IMR-90 (cell line): ENCODE results near the gene HSP90AB1. TPM values are rescaled to one million over a fixed set of nuclear protein-coding genes. Genes with fewer than 3 reads are reported as not detected.

ENCODE experiments used
- ATAC-seq: fragments of 200-7000 bp; cut with Tn5 transposase; 2 replicates; pipeline ENCODE4 v1.9.1; 2020; ENCODE audit warnings: low read depth, mild to moderate bottlenecking, moderate library complexity
- BruUV-seq: library from RNA; stranded (reverse); fragments of 400-500 nt; replicated peaks from 2 replicates; lab custom pipeline; 2021; lab: Mats Ljungman, UMichigan
- CTCF ChIA-PET: fragments of 300-600 bp; formaldehyde crosslinking; extraction: SDS; loops from one replicate; lab custom pipeline; 2021; ENCODE audit warnings: antibody characterized with exemption; lab: Yijun Ruan, JAX
- POLR2A ChIA-PET: fragments of 300-600 bp; sonication (Branson Sonifier 250); formaldehyde crosslinking; loops from one replicate; lab custom pipeline; 2022; ENCODE audit warnings: antibody characterized with exemption; ENCODE audit not compliant: unreplicated experiment; lab: Charles Lee
- DNase-seq: peaks from one replicate; pipeline ENCODE4 v3.0.0; 2013
- H2AFZ ChIP-seq: replicated peaks from 2 replicates; pipeline ENCODE3; 2013; ENCODE audit warnings: low read length, mild to moderate bottlenecking; ENCODE audit not compliant: poor library complexity
- H2AK5ac ChIP-seq: 2 replicates; pipeline ENCODE4 v1.6.1; 2013; ENCODE audit warnings: low read depth, low read length, inconsistent platforms
- H2AK9ac ChIP-seq: replicated peaks from 2 replicates; pipeline ENCODE3; 2013; ENCODE audit warnings: mild to moderate bottlenecking, low read depth, low read length, moderate library complexity; ENCODE audit not compliant: poor library complexity
- H2BK120ac ChIP-seq: 2 replicates; pipeline ENCODE4 v1.6.1; 2013; ENCODE audit warnings: low read depth, low read length, inconsistent platforms
- H2BK15ac ChIP-seq: 3 replicates; pipeline ENCODE4 v1.6.1; 2013; ENCODE audit warnings: low read depth, low read length, inconsistent platforms
- H2BK20ac ChIP-seq: 2 replicates; pipeline ENCODE4 v1.6.1; 2013; ENCODE audit warnings: low read depth, mild to moderate bottlenecking, inconsistent platforms, low read length, moderate library complexity
- H2BK5ac ChIP-seq: 2 replicates; pipeline ENCODE4 v1.6.1; 2013; ENCODE audit warnings: mild to moderate bottlenecking, low read depth, low read length, inconsistent platforms; ENCODE audit not compliant: poor library complexity, severe bottlenecking
- H3K14ac ChIP-seq: replicated peaks from 2 replicates; pipeline ENCODE4 v1.6.1; 2013; ENCODE audit warnings: low read depth, low read length, inconsistent platforms
- H3K18ac ChIP-seq: 2 replicates; pipeline ENCODE4 v1.6.1; 2013; ENCODE audit warnings: low read depth, low read length, control low read depth
- H3K23ac ChIP-seq: 2 replicates; pipeline ENCODE4 v1.6.1; 2013; ENCODE audit warnings: low read depth, low read length, inconsistent platforms
- H3K27ac ChIP-seq: 2 replicates; pipeline ENCODE4 v1.5.1; 2013; ENCODE audit warnings: mild to moderate bottlenecking, control low read depth, low read length; ENCODE audit not compliant: insufficient read depth
- H3K27me3 ChIP-seq: 2 replicates; pipeline ENCODE4 v1.6.1; 2013; ENCODE audit warnings: low read length; ENCODE audit not compliant: control insufficient read depth, insufficient read depth
- H3K36me3 ChIP-seq: 2 replicates; pipeline ENCODE4 v1.6.1; 2013; ENCODE audit warnings: low read length, mixed read lengths; ENCODE audit not compliant: control insufficient read depth, insufficient read depth
- H3K4ac ChIP-seq: 2 replicates; pipeline ENCODE4 v1.6.1; 2013; ENCODE audit warnings: low read depth, low read length, inconsistent platforms
- H3K4me1 ChIP-seq: 2 replicates; pipeline ENCODE4 v1.6.1; 2013; ENCODE audit warnings: low read length, mixed read lengths; ENCODE audit not compliant: control insufficient read depth, insufficient read depth
- H3K4me2 ChIP-seq: 2 replicates; pipeline ENCODE4 v1.6.1; 2013; ENCODE audit warnings: low read depth, mild to moderate bottlenecking, control low read depth, low read length, moderate library complexity
- H3K4me3 ChIP-seq: 2 replicates; pipeline ENCODE4 v1.5.1; 2013; ENCODE audit warnings: low read depth, mild to moderate bottlenecking, control low read depth, low read length, moderate library complexity; ENCODE audit not compliant: insufficient read depth
- H3K56ac ChIP-seq: 2 replicates; pipeline ENCODE4 v1.6.1; 2013; ENCODE audit warnings: low read length, inconsistent platforms; ENCODE audit not compliant: insufficient read depth; ENCODE audit errors: extremely low read depth
- H3K79me1 ChIP-seq, 2 experiments: 2 replicates each; pipeline ENCODE4 v1.6.1; 2013; ENCODE audit warnings: low read length in 2 of 2, inconsistent platforms in 1 of 2, low read depth in 1 of 2
- H3K9ac ChIP-seq: 2 replicates; pipeline ENCODE4 v1.6.1; 2013; ENCODE audit warnings: low read depth, low read length, control low read depth
- H3K9me1 ChIP-seq: 2 replicates; pipeline ENCODE4 v1.6.1; 2013; ENCODE audit warnings: low read length, inconsistent platforms; ENCODE audit not compliant: insufficient read depth
- H3K9me3 ChIP-seq: 2 replicates; pipeline ENCODE4 v1.6.1; 2013; ENCODE audit warnings: low read length; ENCODE audit not compliant: control insufficient read depth, insufficient read depth
- H4K20me1 ChIP-seq: 2 replicates; pipeline ENCODE4 v1.6.1; 2013; ENCODE audit warnings: low read length, inconsistent platforms; ENCODE audit not compliant: insufficient read depth
- H4K5ac ChIP-seq: 2 replicates; pipeline ENCODE4 v1.6.1; 2013; ENCODE audit warnings: mild to moderate bottlenecking, low read depth, low read length, control low read depth
- H4K8ac ChIP-seq, 2 experiments: 2 replicates each; pipeline ENCODE4 v1.6.1; 2013; ENCODE audit warnings: low read depth in 2 of 2, low read length in 2 of 2, control low read depth in 1 of 2, inconsistent platforms in 1 of 2
- H4K91ac ChIP-seq: 2 replicates; pipeline ENCODE4 v1.6.1; 2013; ENCODE audit warnings: low read depth, low read length, inconsistent platforms; ENCODE audit not compliant: insufficient read depth
- BHLHE40 ChIP-seq: fragments of 150-350 bp; IDR thresholded peaks from 2 replicates; pipeline ENCODE4 v1.6.1; 2016; ENCODE audit warnings: mild to moderate bottlenecking, low read depth, low read length
- CEBPB ChIP-seq: IDR thresholded peaks from 2 replicates; pipeline ENCODE4 v1.6.1; 2012; ENCODE audit warnings: low read depth, low read length, improper control_type of control experiment
- CHD1 ChIP-seq: IDR thresholded peaks from 2 replicates; pipeline ENCODE4 v1.6.1; 2012; ENCODE audit warnings: low read depth, low read length, improper control_type of control experiment
- FOS ChIP-seq: fragments of 150-350 bp; IDR thresholded peaks from 2 replicates; pipeline ENCODE4 v1.6.1; 2016; ENCODE audit warnings: low read depth, low read length
- MAFK ChIP-seq: IDR thresholded peaks from 2 replicates; pipeline ENCODE4 v1.6.1; 2012; ENCODE audit warnings: low read depth, low read length, improper control_type of control experiment
- MAZ ChIP-seq: IDR thresholded peaks from 2 replicates; pipeline ENCODE4 v1.6.1; 2012; ENCODE audit warnings: low read depth, mild to moderate bottlenecking, low read length, improper control_type of control experiment, moderate library complexity, borderline replicate concordance
- MXI1 ChIP-seq: IDR thresholded peaks from 2 replicates; pipeline ENCODE4 v1.6.1; 2012; ENCODE audit warnings: low read depth, mild to moderate bottlenecking, low read length, moderate library complexity, borderline replicate concordance
- NFE2L2 ChIP-seq: fragments of 150-350 bp; IDR thresholded peaks from 2 replicates; pipeline ENCODE4 v1.6.1; 2016; ENCODE audit warnings: low read depth, mild to moderate bottlenecking, low read length
- POLR2A ChIP-seq: IDR thresholded peaks from 2 replicates; pipeline ENCODE4 v1.6.1; 2012; ENCODE audit warnings: mild to moderate bottlenecking, low read depth, low read length
- RAD21 ChIP-seq: IDR thresholded peaks from 2 replicates; pipeline ENCODE4 v1.6.1; 2012; ENCODE audit warnings: low read length, improper control_type of control experiment
- RCOR1 ChIP-seq: IDR thresholded peaks from 2 replicates; pipeline ENCODE4 v1.6.1; 2012; ENCODE audit warnings: mild to moderate bottlenecking, low read length, improper control_type of control experiment; ENCODE audit not compliant: insufficient replicate concordance
- RFX5 ChIP-seq: IDR thresholded peaks from 2 replicates; pipeline ENCODE4 v1.8.0; 2012; ENCODE audit warnings: low read depth, mild to moderate bottlenecking, low read length, moderate library complexity
- SMC3 ChIP-seq: fragments of 150-350 bp; IDR thresholded peaks from 2 replicates; pipeline ENCODE4 v1.6.1; 2016; ENCODE audit warnings: low read depth, mild to moderate bottlenecking, antibody characterized with exemption, low read length, moderate library complexity
- WGBS, 2 experiments: methylation state at CpG; one replicate each; pipeline versions ENCODE4 v1.1.5 to v1.1.7; 2013; ENCODE audit warnings: missing lambda C conversion rate in 2 of 2; ENCODE audit not compliant: insufficient read length in 1 of 2; ENCODE audit errors: extremely low coverage in 2 of 2; 5-methylcytosine and 5-hydroxymethylcytosine counted together
- dilution Hi-C: fragments of 300-500 bp; cut with HindIII; formaldehyde crosslinking; loops from one replicate; pipeline ENCODE4 v1.14.3; 2018; ENCODE audit warnings: low sequenced_read_pairs; ENCODE audit not compliant: unreplicated experiment
- in situ Hi-C: fragments of 300-500 bp; cut with MboI; formaldehyde crosslinking; loops from 3 replicates; pipeline ENCODE4 v1.14.3; 2019; ENCODE audit warnings: low sequenced_read_pairs, inconsistent platforms, mixed read lengths
- intact Hi-C: fragments of 100-400 bp; cut with micrococcal nuclease; formaldehyde crosslinking; loops from 2 replicates; pipeline ENCODE4 v1.10.0; 2022
- polyA plus RNA-seq, 3 experiments: library from polyadenylated mRNA; depleted of rRNA; stranded (reverse); fragments of >200 nt; gene quantifications; 2 replicates each; pipeline ENCODE4 v1.2.3, GENCODE V29; 2012; ENCODE audit warnings: low replicate concordance in 1 of 3
- total RNA-seq: library from RNA; depleted of rRNA; stranded (reverse); fragments of >200 nt; gene quantifications from 2 replicates; pipeline ENCODE4 v1.2.3, GENCODE V29; 2012
- TF ChIP-seq, protein P1 (sequence below): fragments of 150-350 bp; IDR thresholded peaks from 2 replicates; pipeline ENCODE4 v1.6.1; 2017; ENCODE audit warnings: mild to moderate bottlenecking, antibody characterized with exemption, low read length, low read depth
- TF ChIP-seq, protein P2 (sequence below): conservative IDR thresholded peaks from 2 replicates; pipeline ENCODE4 v1.5.1; 2012; ENCODE audit warnings: mild to moderate bottlenecking, low read depth, low read length, improper control_type of control experiment

The HSP90AB1 gene
- total and polyA plus RNA-seq, 2 of the 4 experiments (the other 2 are of a cell fraction), result 887 to 1,307 TPM

DNA sequence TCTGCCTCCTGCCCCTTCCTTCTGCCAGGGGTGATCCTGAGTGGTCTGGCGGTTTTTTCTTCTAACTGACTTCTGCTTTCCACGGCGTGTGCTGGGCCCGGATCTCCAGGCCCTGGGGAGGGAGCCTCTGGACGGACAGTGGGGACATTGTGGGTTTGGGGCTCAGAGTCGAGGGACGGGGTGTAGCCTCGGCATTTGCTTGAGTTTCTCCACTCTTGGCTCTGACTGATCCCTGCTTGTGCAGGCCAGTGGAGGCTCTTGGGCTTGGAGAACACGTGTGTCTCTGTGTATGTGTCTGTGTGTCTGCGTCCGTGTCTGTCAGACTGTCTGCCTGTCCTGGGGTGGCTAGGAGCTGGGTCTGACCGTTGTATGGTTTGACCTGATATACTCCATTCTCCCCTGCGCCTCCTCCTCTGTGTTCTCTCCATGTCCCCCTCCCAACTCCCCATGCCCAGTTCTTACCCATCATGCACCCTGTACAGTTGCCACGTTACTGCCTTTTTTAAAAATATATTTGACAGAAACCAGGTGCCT is 13.3 kb upstream of the HSP90AB1 start:
- intact Hi-C loops (loop anchor here (1.0 kb wide), 2 partner anchors 61 to 137 kb away; no protein-coding TSS in a partner anchor), dilution Hi-C loops (no loop called here), in situ Hi-C loops (loop anchor here (5.0 kb wide), 1 partner anchor 61 kb away; no protein-coding TSS in a partner anchor)
- Histone ChIP-seq H2AK5ac (peak overlapping the region; percentile 84; the same call in 1 of the 2 replicates), H4K91ac (no peak overlapping the region), H3K27me3 (no peaks in the 10 kb centered on the region), H3K9ac (no peak overlapping the region), H2AFZ (peak overlapping the region; percentile 8), H3K36me3 (peaks cover 2% of the 10 kb centered on the region; the same call in 1 of the 2 replicates), H2BK5ac (no peak overlapping the region), H3K9me1 (peaks cover 4% of the 10 kb centered on the region), H3K4me2 (no peak overlapping the region), H2BK20ac (no peak overlapping the region), H4K8ac (0 out of 4 replicates have a peak overlapping the region, but pooled peaks of 1 of the 2 experiments have one; percentile 18), H3K18ac (no peak overlapping the region), H3K14ac (no peak overlapping the region), H3K79me1 (0 out of 4 replicates have a peak, but pooled peaks cover 0 to 4% of the 10 kb centered on the region in 2 experiments), H4K5ac (no peak overlapping the region), H3K56ac (no peak overlapping the region), H2BK15ac (no peak overlapping the region), H3K27ac (no peak overlapping the region), H3K4me3 (no peak overlapping the region), H4K20me1 (no peaks in the 10 kb centered on the region), H2BK120ac (no peak overlapping the region), H3K4me1 (peaks cover 16% of the 10 kb centered on the region), H2AK9ac (peak overlapping the region; percentile 52), H3K4ac (no peak overlapping the region), H3K9me3 (no peaks in the 10 kb centered on the region), H3K23ac (no peak overlapping the region)
- WGBS, 2 experiments, result 100% methylated on average over 1 of the region's 14 CpGs; no CpG with 5 or more reads in 1 of the 2 experiments
- ATAC-seq (no peak), DNase-seq (no peak)
- no TSS peak for BruUV-seq
- CTCF ChIA-PET, result interaction anchor here (0.6 to 1.8 kb wide), 9 partner anchors 11 to 1174 kb away, joined by 3 to 20 read pairs (median 4); partner anchors contain the start of gene SLC29A1
- POLR2A ChIA-PET, result interaction anchor here (1.7 kb wide), 1 partner anchor 14 kb away, joined by 10 read pairs; the partner anchor contains the start of gene HSP90AB1
- TF ChIP-seq POLR2A (no peak), MAFK (no peak), RFX5 (no peak), MXI1 (no peak), CEBPB (no peak), FOS (no peak), SMC3 (no peak), NFE2L2 (no peak), BHLHE40 (no peak), RCOR1 (no peak), MAZ (no peak), CHD1 (no peak), RAD21 (no peak)
- TF ChIP-seq, protein P1, sequence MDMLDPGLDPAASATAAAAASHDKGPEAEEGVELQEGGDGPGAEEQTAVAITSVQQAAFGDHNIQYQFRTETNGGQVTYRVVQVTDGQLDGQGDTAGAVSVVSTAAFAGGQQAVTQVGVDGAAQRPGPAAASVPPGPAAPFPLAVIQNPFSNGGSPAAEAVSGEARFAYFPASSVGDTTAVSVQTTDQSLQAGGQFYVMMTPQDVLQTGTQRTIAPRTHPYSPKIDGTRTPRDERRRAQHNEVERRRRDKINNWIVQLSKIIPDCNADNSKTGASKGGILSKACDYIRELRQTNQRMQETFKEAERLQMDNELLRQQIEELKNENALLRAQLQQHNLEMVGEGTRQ, result no peak
- TF ChIP-seq, protein P2, sequence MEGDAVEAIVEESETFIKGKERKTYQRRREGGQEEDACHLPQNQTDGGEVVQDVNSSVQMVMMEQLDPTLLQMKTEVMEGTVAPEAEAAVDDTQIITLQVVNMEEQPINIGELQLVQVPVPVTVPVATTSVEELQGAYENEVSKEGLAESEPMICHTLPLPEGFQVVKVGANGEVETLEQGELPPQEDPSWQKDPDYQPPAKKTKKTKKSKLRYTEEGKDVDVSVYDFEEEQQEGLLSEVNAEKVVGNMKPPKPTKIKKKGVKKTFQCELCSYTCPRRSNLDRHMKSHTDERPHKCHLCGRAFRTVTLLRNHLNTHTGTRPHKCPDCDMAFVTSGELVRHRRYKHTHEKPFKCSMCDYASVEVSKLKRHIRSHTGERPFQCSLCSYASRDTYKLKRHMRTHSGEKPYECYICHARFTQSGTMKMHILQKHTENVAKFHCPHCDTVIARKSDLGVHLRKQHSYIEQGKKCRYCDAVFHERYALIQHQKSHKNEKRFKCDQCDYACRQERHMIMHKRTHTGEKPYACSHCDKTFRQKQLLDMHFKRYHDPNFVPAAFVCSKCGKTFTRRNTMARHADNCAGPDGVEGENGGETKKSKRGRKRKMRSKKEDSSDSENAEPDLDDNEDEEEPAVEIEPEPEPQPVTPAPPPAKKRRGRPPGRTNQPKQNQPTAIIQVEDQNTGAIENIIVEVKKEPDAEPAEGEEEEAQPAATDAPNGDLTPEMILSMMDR, result no peak
